IPS DF 6.9 (cell line): ENCODE results near the gene CTNNA3.

ENCODE experiments used
- DNase-seq: peaks from one replicate; pipeline ENCODE4 v3.0.0-alpha.2; 2013; ENCODE audit warnings: low read depth, low spot score
- H3K27ac ChIP-seq: one replicate; pipeline ENCODE4 v1.5.1; 2013; ENCODE audit warnings: low read length, control low read depth
- H3K27me3 ChIP-seq: 2 replicates; pipeline ENCODE4 v1.6.1; 2013; ENCODE audit warnings: mild to moderate bottlenecking, low read length; ENCODE audit not compliant: control insufficient read depth, insufficient read depth
- H3K36me3 ChIP-seq: 2 replicates; pipeline ENCODE4 v1.6.1; 2013; ENCODE audit warnings: low read length; ENCODE audit not compliant: control insufficient read depth, insufficient read depth
- H3K4me1 ChIP-seq: 2 replicates; pipeline ENCODE4 v1.6.1; 2013; ENCODE audit warnings: low read length; ENCODE audit not compliant: control insufficient read depth, insufficient read depth
- H3K4me3 ChIP-seq: 2 replicates; pipeline ENCODE4 v1.5.1; 2013; ENCODE audit warnings: mild to moderate bottlenecking, low read length
- H3K9me3 ChIP-seq: 2 replicates; pipeline ENCODE4 v1.6.1; 2013; ENCODE audit warnings: low read length, inconsistent platforms; ENCODE audit not compliant: control insufficient read depth, insufficient read depth
- WGBS: extraction: QIAGEN DNeasy Blood & Tissue Kit; methylation state at CpG from one replicate; pipeline ENCODE4 v1.1.7; 2013; ENCODE audit warnings: mixed read lengths, missing lambda C conversion rate; ENCODE audit not compliant: insufficient read length, insufficient coverage; 5-methylcytosine and 5-hydroxymethylcytosine counted together

The CTNNA3 gene

DNA sequence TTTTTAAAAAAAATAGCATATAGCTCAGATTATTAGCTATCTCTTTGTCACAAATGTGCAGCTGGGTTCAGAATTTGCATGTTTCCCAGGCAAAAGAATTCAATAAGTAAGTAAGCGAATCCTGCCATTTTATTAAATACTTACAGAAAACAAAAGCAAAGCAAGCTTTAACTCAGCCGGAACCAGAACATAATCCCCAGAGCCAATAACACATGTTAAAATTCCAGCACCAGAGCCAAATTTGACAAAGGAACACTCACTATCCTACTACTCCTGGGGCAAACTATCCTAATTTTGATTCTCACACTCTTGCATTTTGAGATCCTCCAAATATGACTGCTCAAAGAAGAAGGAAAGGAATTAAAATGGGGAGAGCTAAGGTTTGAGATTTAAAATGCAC is 737.5 kb downstream of the CTNNA3 start:
- no CpG with 5 or more reads among the region's 2 CpGs for WGBS
- DNase-seq = no peak
- H3K27ac ChIP-seq = no peak overlapping the region
- H3K4me1 ChIP-seq = no peaks in the 10 kb centered on the region
- no peaks in the 10 kb centered on the region for H3K27me3 ChIP-seq
- H3K9me3 ChIP-seq = no peaks in the 10 kb centered on the region
- H3K4me3 ChIP-seq = no peak overlapping the region
- no peaks in the 10 kb centered on the region for H3K36me3 ChIP-seq

- Histone ChIP-seq H3K9me3 (no peaks in the 10 kb centered on the region), H3K4me1 (no peaks in the 10 kb centered on the region), H3K36me3 (no peaks in the 10 kb centered on the region), H3K27ac (no peak overlapping the region), H3K4me3 (no peak overlapping the region), H3K27me3 (no peaks in the 10 kb centered on the region)
- no CpG with 5 or more reads among the region's 2 CpGs for WGBS
- no peak for DNase-seq
Observed at GRCh38 chr10:66951896-66952295, 744.1 kb downstream of the CTNNA3 start.

GRCh38 chr10:66943590-66943989 is 752.4 kb downstream of the CTNNA3 start:
- H3K27ac ChIP-seq = no peak overlapping the region
- H3K27me3 ChIP-seq = no peaks in the 10 kb centered on the region
- no peaks in the 10 kb centered on the region for H3K36me3 ChIP-seq
- no peaks in the 10 kb centered on the region for H3K4me1 ChIP-seq
- no peak for DNase-seq
- no peaks in the 10 kb centered on the region for H3K9me3 ChIP-seq
- H3K4me3 ChIP-seq = no peak overlapping the region
- WGBS = no CpG with 5 or more reads among the region's 2 CpGs

- Histone ChIP-seq H3K27me3 (no peaks in the 10 kb centered on the region), H3K4me1 (no peaks in the 10 kb centered on the region), H3K9me3 (no peaks in the 10 kb centered on the region), H3K27ac (no peak overlapping the region), H3K4me3 (no peak overlapping the region), H3K36me3 (no peaks in the 10 kb centered on the region)
- WGBS = no CpG with 5 or more reads among the region's 1 CpG
- DNase-seq = no peak
Observed at GRCh38 chr10:66942407-66942806, 753.6 kb downstream of the CTNNA3 start.

- no CpG with 5 or more reads among the region's 5 CpGs for WGBS
- DNase-seq = no peak
- Histone ChIP-seq H3K36me3 (no peaks in the 10 kb centered on the region), H3K9me3 (no peaks in the 10 kb centered on the region), H3K27me3 (no peaks in the 10 kb centered on the region), H3K4me3 (no peak overlapping the region), H3K27ac (no peak overlapping the region), H3K4me1 (no peaks in the 10 kb centered on the region)
Observed at GRCh38 chr10:66941491-66941890, 754.5 kb downstream of the CTNNA3 start.

DNA sequence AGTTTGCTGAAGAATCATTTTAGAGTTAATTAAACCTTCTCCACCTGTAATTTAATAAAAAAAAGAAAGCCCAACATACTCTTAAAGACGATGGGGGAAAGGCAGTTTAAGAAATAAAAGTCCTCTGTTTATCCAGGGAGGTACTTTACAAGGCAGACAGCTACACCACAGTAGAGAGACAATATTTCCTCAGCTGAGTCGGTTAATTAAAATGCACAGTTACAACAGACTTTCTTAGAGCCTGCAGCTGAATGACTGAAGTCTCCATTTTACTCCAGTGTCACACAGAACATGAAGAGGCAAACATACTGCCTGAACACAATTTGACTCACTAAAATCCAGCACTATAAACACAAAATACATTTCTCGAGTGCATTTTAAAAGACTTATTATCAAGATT is 755.0 kb downstream of the CTNNA3 start:
- no peaks in the 10 kb centered on the region for H3K36me3 ChIP-seq
- no peak overlapping the region for H3K27ac ChIP-seq
- no peak overlapping the region for H3K4me3 ChIP-seq
- no peaks in the 10 kb centered on the region for H3K4me1 ChIP-seq
- H3K9me3 ChIP-seq = no peaks in the 10 kb centered on the region
- no peaks in the 10 kb centered on the region for H3K27me3 ChIP-seq
- no CpG with 5 or more reads among the region's 3 CpGs for WGBS
- no peak for DNase-seq

- DNase-seq = no peak
- Histone ChIP-seq H3K36me3 (no peaks in the 10 kb centered on the region), H3K27ac (no peak overlapping the region), H3K9me3 (no peaks in the 10 kb centered on the region), H3K4me3 (no peak overlapping the region), H3K27me3 (no peaks in the 10 kb centered on the region), H3K4me1 (no peaks in the 10 kb centered on the region; the same call in 1 of the 2 replicates)
Observed at GRCh38 chr10:66934711-66935110, 761.3 kb downstream of the CTNNA3 start.

GRCh38 chr10:66931949-66932343 is 764.0 kb downstream of the CTNNA3 start:
- no CpG with 5 or more reads among the region's 3 CpGs for WGBS

GRCh38 chr10:66931340-66931948 is 764.6 kb downstream of the CTNNA3 start:
- Histone ChIP-seq H3K9me3 (no peaks in the 10 kb centered on the region), H3K36me3 (no peaks in the 10 kb centered on the region), H3K4me3 (no peak overlapping the region), H3K27me3 (peaks cover 5% of the 10 kb centered on the region; the same call in 1 of the 2 replicates), H3K4me1 (no peaks in the 10 kb centered on the region; the same call in 1 of the 2 replicates), H3K27ac (no peak overlapping the region)
- no CpG with 5 or more reads among the region's 5 CpGs for WGBS
- peak; percentile 60 for DNase-seq

More at GRCh38 chr10:66931949-66932343, 764.0 kb downstream of the CTNNA3 start:
- H3K4me3 ChIP-seq = no peak overlapping the region
- H3K9me3 ChIP-seq = no peaks in the 10 kb centered on the region
- H3K36me3 ChIP-seq = no peaks in the 10 kb centered on the region
- peaks cover 5% of the 10 kb centered on the region; the same call in 1 of the 2 replicates for H3K27me3 ChIP-seq
- no peak for DNase-seq
- H3K27ac ChIP-seq = no peak overlapping the region
- no peaks in the 10 kb centered on the region; the same call in 1 of the 2 replicates for H3K4me1 ChIP-seq

DNA sequence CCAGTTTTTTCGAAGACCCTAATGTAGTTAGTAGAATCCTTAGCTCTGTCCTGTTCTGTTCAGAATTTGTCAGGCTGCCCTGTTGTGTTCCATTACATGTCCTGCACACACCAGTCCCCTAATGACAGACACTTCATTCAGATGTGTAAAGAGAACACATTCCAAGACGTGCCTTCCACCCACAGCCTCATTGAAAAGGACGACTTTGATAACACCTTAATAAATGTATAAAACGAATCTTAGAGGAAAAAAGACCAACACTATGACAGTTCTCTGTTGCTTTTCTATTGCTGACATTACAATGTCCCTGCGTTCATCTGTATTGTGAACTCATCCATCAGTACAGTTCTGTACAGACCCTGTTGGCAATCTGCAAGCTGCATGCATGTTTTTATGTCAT is 766.6 kb downstream of the CTNNA3 start:
- peaks cover 5% of the 10 kb centered on the region; the same call in 1 of the 2 replicates for H3K27me3 ChIP-seq
- no peaks in the 10 kb centered on the region for H3K36me3 ChIP-seq
- no peak overlapping the region for H3K4me3 ChIP-seq
- no CpG with 5 or more reads among the region's 5 CpGs for WGBS
- no peak overlapping the region for H3K27ac ChIP-seq
- H3K9me3 ChIP-seq = no peaks in the 10 kb centered on the region
- no peak for DNase-seq
- no peaks in the 10 kb centered on the region; the same call in 1 of the 2 replicates for H3K4me1 ChIP-seq

GRCh38 chr10:66928776-66929175 is 767.2 kb downstream of the CTNNA3 start:
- Histone ChIP-seq H3K36me3 (no peaks in the 10 kb centered on the region), H3K27me3 (peaks cover 5% of the 10 kb centered on the region; the same call in 1 of the 2 replicates), H3K9me3 (no peaks in the 10 kb centered on the region), H3K27ac (no peak overlapping the region), H3K4me3 (no peak overlapping the region), H3K4me1 (no peaks in the 10 kb centered on the region; the same call in 1 of the 2 replicates)
- WGBS = no CpG with 5 or more reads among the region's 3 CpGs
- no peak for DNase-seq
